BE2C (cell line): ENCODE data around the gene MBL2.

Source experiments
- DNase-seq: peaks from one replicate; pipeline ENCODE4 v3.0.0-alpha.2; 2020
- H3K27me3 ChIP-seq: fragments of 250-450 bp; sonication (Bioruptor Pico); 2 replicates; pipeline ENCODE4 v1.5.1; 2020; ENCODE audit warnings: mild to moderate bottlenecking
- H3K36me3 ChIP-seq: fragments of 250-450 bp; sonication (Bioruptor Pico); 2 replicates; pipeline ENCODE4 v1.5.1; 2020; ENCODE audit warnings: mild to moderate bottlenecking
- H3K4me1 ChIP-seq: fragments of 250-450 bp; sonication (Bioruptor Pico); 2 replicates; pipeline ENCODE4 v1.5.1; 2020
- H3K4me3 ChIP-seq: 2 replicates; pipeline ENCODE4 v1.5.1; 2011; ENCODE audit warnings: low read depth, low read length
- H3K9me3 ChIP-seq: fragments of 250-450 bp; sonication (Bioruptor Pico); 2 replicates; pipeline ENCODE4 v1.5.1; 2020
- CTCF ChIP-seq: IDR thresholded peaks from 2 replicates; pipeline ENCODE4 v1.5.1; 2012; ENCODE audit warnings: mild to moderate bottlenecking, low read depth, low read length

MBL2 gene

GRCh38 chr10:52782554-52782953 lies 10.0 kb upstream of the MBL2 start:
- no peaks in the 10 kb centered on the region for H3K9me3 ChIP-seq
- H3K4me1 ChIP-seq, result no peaks in the 10 kb centered on the region
- TF ChIP-seq CTCF, result no peak
- no peak for DNase-seq
- no peak overlapping the region for H3K4me3 ChIP-seq
- no peaks in the 10 kb centered on the region for H3K36me3 ChIP-seq
- no peaks in the 10 kb centered on the region for H3K27me3 ChIP-seq

- DNase-seq, result no peak
- no peak for TF ChIP-seq CTCF
Observed at GRCh38 chr10:52780391-52781155, 8.0 kb upstream of the MBL2 start.

DNA sequence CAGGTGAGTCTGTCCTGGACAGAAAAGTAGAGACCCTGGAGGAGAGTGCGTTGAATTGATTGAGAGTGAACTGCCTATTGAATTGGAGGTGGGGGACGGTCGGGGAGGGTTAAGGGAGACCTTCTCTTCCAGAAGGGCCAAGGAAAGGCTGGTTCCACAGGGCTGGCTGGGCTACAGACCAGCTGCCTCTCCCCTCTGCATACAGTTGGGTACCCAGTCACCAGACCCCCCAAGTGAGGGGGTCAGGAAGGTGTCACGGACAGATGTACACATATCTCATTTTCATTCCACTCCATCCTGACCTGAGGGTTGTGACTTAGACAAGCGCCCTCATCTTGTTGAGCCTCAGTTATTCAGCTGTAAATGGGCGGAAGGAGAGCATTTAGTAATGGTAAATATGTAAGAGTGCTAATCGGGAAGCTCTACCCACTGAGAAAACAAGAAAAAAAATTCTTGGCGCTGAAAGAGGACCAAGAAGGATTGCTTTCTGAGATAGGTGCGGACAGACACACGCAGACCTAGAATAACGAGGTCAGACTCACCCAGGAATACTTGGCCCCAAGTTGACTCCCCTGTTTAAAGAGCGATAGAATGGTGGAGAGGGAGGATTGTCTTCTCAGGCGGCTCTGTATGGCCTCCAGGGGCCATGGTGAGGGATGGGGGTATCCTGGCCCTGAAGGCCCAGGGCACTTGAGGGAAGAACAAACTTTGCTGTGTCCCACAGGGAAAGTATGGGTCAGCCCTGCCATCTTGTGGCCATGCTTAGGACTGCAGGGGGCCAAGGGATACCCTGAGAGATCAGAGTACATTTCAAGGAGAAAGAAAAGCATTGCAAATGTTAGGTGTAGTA lies 7.2 kb upstream of the MBL2 start:
- no peak overlapping the region for H3K4me3 ChIP-seq
- H3K4me1 ChIP-seq, result no peaks in the 10 kb centered on the region
- no peaks in the 10 kb centered on the region for H3K36me3 ChIP-seq
- no peaks in the 10 kb centered on the region for H3K27me3 ChIP-seq
- DNase-seq, result peak; percentile 75
- peak; percentile 97 for TF ChIP-seq CTCF
- H3K9me3 ChIP-seq, result no peaks in the 10 kb centered on the region

More at GRCh38 chr10:52780391-52781155, 8.0 kb upstream of the MBL2 start:
- H3K27me3 ChIP-seq, result no peaks in the 10 kb centered on the region
- no peaks in the 10 kb centered on the region for H3K4me1 ChIP-seq
- no peak overlapping the region for H3K4me3 ChIP-seq
- H3K36me3 ChIP-seq, result no peaks in the 10 kb centered on the region
- H3K9me3 ChIP-seq, result no peaks in the 10 kb centered on the region

GRCh38 chr10:52778511-52779392 lies 6.2 kb upstream of the MBL2 start:
- Histone ChIP-seq H3K4me3 (no peak overlapping the region), H3K9me3 (no peaks in the 10 kb centered on the region), H3K36me3 (no peaks in the 10 kb centered on the region), H3K27me3 (no peaks in the 10 kb centered on the region), H3K4me1 (no peaks in the 10 kb centered on the region)
- peak; percentile 28 for DNase-seq
- peak; percentile 47 for TF ChIP-seq CTCF

- TF ChIP-seq CTCF, result no peak
- DNase-seq, result no peak
- H3K27me3 ChIP-seq, result no peaks in the 10 kb centered on the region
- no peak overlapping the region for H3K4me3 ChIP-seq
- no peaks in the 10 kb centered on the region for H3K36me3 ChIP-seq
- H3K9me3 ChIP-seq, result no peaks in the 10 kb centered on the region
- no peaks in the 10 kb centered on the region for H3K4me1 ChIP-seq
Observed at GRCh38 chr10:52777414-52777813, 4.8 kb upstream of the MBL2 start.
